ENCODE data around the gene CACNA1S.

DNA sequence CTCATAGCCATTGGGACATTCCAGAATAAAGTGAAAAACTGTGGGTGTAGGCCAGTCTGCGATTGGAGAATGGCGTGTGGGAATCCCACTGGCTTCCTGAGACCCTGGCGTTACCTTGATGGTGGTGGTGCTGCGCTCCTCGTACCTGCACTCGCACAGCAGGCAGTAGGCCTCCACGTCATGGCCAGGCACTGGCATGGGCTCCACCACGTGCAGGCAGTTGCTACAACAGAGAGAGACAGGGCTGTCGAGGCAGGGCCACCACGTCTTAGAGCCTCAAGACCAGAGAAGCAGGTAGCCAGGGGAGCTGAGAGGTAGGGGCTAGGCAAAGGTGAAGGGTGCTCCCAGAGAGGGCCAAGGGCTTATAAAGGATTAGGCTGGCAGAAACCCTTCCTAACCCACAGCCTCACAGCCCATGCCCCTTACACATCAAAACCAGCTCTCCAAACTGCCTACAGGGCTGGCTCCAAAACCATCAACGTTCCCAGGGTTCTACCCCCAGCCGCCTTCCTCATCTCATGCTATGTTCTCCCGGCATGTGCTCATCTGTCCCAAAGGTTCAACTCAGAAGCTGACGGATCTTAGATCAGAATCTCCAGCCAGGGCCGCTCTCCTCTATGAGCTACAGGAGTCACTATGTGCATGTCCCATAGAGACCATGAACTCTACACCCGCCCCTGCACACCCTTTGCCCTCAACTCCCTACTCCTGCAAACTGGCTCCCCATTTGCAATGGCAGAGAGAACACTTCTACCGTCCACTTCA is 34.6 kb upstream of the CACNA1S start:
- TF ChIP-seq CEBPB (IDR thresholded peaks at IDR 0.05) (no peak), EP300 (IDR thresholded peaks at IDR 0.05; ENCODE audit: borderline replicate concordance) (no peak), TAF1 (IDR thresholded peaks at IDR 0.05; ENCODE audit: low read depth) (no peak)
- TF ChIP-seq, protein P1, sequence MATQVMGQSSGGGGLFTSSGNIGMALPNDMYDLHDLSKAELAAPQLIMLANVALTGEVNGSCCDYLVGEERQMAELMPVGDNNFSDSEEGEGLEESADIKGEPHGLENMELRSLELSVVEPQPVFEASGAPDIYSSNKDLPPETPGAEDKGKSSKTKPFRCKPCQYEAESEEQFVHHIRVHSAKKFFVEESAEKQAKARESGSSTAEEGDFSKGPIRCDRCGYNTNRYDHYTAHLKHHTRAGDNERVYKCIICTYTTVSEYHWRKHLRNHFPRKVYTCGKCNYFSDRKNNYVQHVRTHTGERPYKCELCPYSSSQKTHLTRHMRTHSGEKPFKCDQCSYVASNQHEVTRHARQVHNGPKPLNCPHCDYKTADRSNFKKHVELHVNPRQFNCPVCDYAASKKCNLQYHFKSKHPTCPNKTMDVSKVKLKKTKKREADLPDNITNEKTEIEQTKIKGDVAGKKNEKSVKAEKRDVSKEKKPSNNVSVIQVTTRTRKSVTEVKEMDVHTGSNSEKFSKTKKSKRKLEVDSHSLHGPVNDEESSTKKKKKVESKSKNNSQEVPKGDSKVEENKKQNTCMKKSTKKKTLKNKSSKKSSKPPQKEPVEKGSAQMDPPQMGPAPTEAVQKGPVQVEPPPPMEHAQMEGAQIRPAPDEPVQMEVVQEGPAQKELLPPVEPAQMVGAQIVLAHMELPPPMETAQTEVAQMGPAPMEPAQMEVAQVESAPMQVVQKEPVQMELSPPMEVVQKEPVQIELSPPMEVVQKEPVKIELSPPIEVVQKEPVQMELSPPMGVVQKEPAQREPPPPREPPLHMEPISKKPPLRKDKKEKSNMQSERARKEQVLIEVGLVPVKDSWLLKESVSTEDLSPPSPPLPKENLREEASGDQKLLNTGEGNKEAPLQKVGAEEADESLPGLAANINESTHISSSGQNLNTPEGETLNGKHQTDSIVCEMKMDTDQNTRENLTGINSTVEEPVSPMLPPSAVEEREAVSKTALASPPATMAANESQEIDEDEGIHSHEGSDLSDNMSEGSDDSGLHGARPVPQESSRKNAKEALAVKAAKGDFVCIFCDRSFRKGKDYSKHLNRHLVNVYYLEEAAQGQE (IDR thresholded peaks at IDR 0.05; ENCODE audit: low read depth) = no peak
